ENCODE measurements around the gene ATP5F1B.
A peak's percentile ranks its signal among the peaks of the same experiment; 100 is the strongest.
"Not testable (repeated sequence)": the region's sequence is repeated elsewhere in the genome, so short reads cannot be mapped to it uniquely, and the experiment has no call there.

The ATP5F1B gene

DNA sequence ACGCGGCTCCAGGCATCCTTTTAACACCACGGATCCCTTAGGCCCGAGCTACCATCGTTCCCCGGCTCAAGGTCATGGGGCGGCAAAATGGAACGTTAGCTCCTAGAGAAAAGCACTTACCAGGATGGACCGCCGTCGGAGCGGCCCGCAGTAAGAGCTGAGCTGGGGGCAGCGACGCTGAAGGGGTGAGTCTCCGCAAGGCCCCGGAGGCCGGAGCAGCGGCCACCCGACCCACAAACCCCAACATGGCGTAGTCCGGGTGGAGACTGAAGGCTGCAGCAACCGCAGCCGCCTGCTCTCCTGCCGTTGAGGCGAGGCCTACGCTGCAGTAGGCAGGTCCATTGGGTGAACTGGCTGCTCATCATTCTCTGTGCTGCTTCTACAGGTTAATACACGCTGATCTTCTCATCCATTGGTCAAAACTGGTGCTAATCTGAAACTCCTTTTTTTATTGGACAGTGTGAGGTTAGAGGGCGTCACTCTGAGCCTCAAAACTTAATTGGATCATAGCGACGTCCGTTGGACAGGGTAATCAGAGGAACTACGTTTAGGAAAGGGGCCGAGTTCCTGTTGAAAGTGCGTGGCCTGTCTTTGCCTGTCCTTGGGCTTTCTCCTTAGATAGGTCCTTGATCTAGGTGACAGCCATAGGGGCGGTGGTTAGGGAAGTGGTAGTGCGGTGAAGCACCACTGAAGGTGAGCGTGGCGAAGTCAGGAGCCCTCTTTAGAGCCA is at the start of gene ATP5F1B:
Gene ATP5F1B, minus strand, starts transcription at position 268 of the 730 bp plus-strand sequence. Its CDS starts 21 bp downstream, at position 247.
- peak; percentile 82 to 84 for DNase-seq (ENCODE audit: low read depth in 2 of 2)

DNA sequence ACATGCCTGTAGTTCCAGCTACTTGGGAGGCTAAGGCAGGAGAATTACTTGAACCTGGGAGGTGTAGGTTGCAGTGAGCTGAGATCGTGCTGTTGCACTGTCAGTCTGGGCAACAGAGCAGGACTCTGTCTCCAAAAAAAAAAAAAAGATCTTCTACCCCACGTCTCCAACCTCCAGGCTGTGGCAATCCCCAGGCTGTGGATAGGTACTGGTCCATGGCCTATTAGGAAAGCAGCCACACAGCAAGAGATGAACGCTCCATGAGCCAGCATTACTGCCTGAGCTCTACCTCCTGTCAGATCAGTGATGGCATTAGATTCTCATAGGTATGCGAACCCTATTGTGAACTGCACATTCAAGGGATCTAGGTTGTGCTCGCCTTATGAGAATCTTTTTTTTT is 48.4 kb upstream of the ATP5F1B start:
- no peak for DNase-seq (ENCODE audit: low read depth in 2 of 2)

DNA sequence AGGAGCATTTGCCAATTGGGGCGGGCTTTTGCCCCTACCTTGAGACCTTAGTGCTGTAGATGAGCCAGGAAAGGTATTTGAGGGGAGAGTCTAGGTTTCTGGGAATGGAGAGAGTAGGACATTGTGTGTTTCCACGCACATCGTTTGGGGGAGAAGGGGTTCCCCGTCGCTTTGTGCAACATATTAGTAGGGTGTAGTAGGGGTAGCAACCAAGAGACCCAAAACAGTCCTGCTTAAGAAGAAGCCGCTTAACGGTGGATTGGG is 43.0 kb upstream of the ATP5F1B start:
- no peak for DNase-seq (ENCODE audit: low read depth in 2 of 2)

DNA sequence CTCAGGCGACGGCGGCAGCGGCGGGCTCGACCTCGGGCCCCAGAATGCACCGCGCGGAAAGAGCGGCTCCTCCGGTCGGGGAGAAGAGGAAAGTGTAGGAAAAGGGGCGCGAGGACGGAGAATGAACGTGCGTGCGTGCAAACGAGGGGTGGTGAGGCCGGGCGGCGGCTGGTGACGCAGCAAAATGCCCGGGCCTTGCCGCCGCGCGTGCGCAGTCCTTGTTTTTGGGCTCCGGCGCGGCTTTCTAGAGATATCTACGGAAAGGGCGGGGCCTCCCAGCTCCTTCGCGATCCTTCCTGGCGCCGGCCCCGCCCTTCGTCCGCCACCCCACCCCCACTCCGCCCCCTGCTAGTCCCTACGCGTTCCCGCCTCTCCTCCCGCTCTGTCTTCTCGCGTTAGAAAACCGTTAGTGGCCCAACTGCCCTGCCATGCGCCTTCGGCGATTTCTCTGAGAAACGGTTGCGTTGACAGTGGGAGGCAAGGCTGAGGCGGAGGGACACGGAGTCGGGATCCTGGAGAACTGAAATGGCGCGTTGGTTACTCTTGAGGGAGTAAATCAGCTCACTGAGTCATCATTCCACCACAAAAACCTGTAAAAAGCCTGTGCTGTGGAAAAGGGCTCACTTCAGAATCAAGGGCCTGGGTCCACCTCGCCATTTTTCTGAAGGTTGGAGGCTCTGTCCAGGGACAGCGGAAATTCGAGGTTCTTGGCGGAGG is 42.5 kb upstream of the ATP5F1B start, which contains the start of gene PTGES3:
Gene PTGES3, minus strand, starts transcription at position 156 of the 717 bp plus-strand sequence. CDS start 285 bp downstream, outside the sequence.
- DNase-seq (ENCODE audit: low read depth in 2 of 2): peak; percentile 98

DNA sequence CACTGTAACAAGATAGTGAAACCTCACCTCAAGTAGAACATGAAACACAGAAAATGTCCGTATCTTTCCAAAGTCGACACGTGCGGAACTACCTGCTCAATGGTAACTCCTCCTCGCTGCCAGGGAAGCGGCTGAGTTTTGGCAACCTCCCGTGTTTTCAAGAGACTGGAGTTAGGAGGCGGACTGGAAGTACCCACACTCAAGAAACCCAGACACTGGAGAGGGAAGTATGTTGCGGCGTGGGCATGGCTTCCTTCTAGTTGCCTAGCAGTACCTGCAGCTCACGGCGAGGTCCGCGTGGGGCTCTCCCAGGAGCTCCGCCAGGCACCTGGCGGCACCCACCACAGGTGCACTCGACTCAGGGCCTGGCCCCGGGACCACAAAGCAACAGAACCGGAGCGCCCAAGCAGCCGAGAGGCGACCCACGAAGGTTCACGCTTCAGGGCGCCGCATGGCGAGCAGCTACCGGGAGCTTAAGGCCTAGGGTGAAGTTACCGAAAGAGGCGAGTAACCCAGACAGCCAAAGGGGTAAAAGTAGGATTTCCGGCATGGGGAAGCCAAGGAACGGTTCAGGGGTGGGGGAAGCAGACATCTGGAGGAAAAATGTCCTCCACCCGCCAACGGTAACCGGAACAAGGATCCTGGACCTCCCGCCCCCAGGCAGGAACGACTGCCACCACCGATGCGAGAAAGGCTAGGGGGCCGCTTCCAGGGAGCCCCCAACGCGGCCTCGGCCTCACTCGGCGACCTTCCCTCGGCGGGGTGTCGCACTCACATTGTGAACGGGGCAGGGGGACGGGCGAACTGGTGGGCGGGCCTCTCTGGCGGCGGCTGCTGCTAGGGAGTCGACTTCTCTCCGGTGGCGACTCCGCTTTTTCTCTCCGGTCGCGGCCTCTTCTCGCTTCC is 41.7 kb upstream of the ATP5F1B start:
- peak; percentile 26 to 33 for DNase-seq (ENCODE audit: low read depth in 2 of 2)

DNA sequence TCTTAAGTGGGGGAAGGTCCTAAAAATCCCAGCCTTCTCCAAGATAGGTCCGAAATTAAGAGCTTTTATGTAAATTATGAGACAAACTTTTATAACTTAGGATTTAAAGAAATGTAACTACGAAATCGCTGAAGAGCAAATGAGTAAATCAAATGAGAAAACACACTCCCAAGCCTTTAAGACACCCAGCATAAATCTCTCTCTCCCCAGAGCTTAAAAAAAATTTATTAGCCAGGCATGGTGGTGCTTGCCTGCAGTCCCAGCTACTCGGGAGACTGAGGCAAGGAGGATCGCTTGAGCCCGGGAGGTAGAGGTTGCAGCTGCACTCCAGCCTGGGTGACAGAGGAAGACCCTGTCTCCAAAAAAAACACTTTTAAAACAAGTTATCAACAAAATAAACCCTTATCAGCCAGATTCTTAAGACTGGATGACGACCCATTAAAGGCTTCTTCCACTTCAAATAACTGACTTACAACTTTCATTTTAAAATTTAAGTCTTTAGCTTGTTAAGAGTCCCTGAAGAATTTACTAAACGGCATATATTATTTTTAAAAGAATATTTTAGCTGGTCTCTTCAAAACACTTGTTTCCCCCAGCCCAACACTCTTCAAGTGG is 39.1 kb upstream of the ATP5F1B start:
- no peak for DNase-seq (ENCODE audit: low read depth in 2 of 2)

DNA sequence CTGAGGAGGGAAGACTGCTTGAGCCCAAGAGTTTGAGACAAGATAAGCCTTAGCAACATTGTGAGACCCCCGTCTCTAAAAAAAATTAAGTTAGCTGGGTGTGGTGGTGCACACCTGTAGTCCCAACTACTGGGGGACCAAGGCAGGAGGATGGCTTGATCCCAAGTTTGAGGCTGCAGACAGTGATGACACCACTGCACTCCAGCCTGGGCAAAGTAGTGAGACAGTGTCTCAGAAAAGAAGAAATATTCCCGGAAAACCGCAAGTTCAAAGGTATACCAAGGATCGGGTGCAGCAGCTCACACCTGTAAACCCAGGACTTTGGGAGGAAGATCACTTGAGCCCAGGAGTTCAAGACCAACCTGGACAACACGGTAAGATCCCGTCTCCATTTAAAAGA is 36.5 kb upstream of the ATP5F1B start:
- no peak for DNase-seq (ENCODE audit: low read depth in 2 of 2)

DNA sequence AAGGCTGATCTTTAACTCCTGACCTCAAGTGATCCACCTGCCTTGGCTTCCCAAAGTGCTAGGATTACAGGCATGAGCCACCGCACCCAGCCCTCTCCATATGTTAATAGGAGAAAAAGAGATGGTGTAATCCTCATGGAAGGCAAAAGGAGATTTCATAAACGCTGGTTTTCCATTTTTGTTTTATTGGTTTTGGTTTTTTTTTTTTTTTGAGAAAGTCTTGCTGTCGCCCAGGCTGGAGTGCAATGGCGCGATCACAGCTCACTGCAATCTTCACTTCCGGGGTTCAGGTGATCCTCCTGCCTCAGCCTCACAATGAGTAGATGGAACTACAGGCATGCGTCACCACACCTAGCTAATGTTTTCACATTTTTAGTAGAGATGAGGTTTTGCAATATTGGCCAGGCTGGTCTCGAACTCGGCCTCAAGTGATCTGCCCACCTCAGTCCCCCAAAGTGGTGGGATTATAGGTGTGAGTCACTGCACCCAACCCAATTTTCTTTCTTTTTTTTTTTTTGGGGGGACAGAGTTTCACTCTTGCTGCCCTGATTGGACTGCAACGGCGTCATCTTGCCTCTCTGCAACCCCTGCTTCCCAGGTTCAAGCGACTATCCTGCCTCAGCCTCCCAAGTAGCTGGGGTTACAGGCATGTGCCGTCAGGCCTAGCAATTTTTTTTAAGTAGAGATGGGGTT is 34.2 kb upstream of the ATP5F1B start:
- no peak for DNase-seq (ENCODE audit: low read depth in 2 of 2)

DNA sequence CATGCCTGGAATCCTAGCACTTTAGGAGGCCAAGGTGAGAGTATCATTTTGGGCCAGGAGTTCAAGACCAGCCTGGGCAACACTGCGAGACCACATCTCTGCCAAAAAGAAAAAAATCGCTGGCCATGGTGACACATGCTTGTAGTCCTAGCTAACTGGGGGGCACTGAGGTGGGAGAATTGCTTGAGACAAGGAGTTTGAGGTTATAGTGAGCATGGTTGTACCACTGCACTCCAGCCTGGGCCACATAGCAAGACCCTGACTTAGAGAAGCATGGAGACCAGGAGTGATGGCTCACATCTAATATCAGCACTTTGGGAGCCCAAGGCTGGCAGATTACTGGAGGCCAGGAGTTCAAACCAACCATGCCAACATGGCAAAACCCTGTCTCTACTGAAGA is 33.1 kb upstream of the ATP5F1B start:
- no peak for DNase-seq (ENCODE audit: low read depth in 2 of 2)

DNA sequence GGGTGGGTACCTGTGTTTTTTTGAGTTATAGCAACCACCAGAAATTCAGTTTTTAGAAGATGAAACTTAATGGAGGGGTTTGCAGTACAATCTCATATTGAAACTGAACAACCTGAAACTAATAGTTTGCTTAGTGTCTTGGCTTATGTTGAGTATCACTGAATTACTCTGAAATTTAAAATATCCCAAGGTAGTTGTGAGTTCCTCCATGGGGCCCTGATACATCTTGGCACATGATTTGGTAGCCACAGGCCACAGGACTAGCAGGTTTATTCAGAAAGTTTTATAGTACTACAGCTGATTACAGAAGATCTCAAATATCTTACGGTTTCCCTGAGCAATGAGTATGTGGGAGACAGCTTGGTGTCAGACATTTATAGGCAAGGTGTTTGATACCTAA is 31.9 kb upstream of the ATP5F1B start:
- DNase-seq (ENCODE audit: low read depth in 2 of 2): no peak

DNA sequence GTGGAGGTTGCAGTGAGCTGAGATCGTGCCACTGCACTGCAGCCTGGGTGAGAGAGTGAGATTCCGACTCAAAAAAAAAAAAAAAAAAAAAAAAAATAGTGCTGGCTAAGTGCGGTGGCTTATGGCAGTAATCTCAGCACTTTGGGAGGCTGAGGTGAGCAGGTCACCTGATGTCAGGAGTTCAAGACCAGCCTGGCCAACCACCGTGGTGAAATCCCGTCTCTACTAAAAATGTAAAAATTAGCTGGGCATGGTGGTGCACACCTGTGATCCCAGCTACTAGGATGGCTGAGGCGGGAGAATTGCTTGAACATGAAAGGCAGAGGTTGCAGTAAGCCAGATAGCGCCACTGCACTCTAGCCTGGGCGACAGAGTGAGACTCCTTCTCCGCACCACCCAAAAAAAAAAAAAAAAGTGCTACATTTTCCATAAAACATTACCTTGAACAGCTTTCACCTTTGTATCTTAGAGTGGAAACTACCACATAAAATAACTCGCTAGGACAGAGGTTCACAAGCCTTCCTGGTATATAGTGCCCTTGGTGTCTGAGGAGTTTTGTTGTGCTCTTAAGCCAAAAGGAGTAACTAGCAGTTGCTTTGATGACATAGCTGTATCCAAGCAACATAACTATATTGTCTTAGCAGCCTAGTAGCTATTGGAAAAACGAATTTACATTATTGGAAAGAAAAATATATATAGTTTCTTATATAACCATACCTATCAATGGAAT is 31.2 kb upstream of the ATP5F1B start:
- no peak for DNase-seq (ENCODE audit: low read depth in 2 of 2)

DNA sequence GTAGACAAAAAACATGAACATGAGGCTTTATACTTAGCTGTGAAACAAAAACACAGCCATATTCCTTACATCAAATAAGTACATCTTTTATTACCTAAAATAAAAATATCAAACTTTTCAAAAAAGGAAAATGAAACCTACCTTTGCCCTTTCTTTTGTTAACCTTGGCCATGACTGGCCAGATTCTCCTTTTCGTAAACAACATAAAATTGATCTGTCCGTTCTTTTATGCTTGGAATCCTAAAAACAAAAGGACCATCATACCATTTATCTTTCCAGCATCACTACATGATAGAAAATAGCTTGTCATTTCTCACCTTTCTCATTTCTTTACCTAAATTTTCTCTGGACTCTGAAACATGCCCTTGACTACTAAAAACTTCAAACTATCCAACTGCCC is 25.8 kb upstream of the ATP5F1B start:
- DNase-seq (ENCODE audit: low read depth in 2 of 2): no peak

DNA sequence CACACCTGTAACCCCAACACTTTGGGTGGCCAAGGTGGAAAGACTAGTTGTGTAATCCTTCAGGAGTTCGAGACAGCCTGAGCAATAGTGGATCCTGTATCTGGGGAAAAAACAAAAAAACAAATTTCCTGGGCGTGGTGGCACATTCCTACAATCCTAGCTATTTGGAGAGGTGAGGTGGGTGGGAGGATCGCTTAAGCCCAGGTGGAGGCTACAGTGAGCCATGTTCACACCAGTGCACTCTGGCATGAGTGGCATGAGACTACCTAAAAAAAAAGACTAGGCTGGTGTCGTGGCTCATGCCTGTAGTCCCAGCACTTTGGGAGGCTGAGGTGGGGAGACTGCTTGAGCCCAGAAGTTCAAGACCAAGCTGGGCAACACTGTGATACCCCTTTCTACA is 25.1 kb upstream of the ATP5F1B start:
- no peak for DNase-seq (ENCODE audit: low read depth in 2 of 2)

DNA sequence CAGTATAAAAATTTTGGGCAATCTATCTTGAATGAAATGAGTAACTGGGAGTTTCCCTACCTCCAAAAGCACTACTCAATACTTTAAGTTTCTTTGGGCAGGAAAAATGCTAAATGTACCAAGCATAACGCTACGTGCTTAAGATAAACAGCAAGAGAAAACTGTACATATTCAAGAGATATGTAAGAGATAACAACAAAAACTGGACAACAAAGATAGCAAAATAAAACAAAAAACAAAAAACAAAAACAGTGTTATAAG is 22.3 kb upstream of the ATP5F1B start:
- no peak for DNase-seq (ENCODE audit: low read depth in 2 of 2)

DNA sequence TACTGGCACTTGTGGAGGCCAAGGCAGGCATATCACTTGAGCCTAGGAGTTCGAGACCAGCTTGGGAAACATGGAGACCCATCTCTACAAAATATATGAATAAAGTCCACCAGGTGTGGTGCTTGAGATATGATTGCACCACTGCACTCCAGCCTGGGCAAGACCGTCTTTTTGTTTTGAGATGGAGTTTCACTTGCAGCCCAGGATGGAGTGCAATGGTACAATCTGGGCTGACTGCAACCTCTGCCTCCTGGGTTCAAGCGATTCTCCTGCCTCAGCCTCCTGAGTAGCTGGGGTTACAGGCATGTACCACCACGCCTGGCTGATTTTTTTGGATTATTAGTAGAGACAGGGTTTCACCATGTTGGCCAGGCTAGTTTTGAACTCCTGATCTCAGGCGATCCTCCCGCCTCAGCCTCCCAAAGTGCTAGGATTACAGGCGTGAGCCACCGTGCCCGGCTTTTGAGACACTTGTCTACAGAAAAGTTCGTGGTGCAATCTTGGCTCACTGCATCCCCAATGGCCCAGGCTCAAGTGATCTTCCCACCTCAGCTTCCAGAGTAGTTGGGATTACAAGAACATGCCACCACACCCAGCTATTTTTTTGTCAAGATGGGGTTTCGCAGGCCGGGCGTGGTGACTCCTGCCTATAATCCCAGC is 16.3 kb upstream of the ATP5F1B start:
- DNase-seq (ENCODE audit: low read depth in 2 of 2): no peak

DNA sequence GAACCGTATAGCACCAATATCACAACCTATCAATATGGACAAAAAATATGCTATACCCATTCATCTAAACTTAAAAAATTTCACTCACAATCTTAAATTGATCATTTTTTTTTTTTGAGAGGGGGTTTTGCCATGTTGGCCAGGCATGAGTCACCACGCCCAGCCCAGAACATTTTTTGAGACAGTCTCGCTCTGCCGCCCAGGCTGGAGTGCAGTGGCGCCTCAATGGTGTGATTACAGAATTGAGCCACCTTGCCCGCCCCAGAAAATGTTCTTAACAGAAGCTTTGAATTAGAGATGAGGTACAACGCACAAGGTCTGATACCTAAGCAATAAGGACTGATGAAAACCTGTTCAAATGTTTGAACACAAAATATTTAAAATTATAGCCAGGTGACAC is 15.8 kb upstream of the ATP5F1B start:
- DNase-seq (ENCODE audit: low read depth in 2 of 2): no peak

DNA sequence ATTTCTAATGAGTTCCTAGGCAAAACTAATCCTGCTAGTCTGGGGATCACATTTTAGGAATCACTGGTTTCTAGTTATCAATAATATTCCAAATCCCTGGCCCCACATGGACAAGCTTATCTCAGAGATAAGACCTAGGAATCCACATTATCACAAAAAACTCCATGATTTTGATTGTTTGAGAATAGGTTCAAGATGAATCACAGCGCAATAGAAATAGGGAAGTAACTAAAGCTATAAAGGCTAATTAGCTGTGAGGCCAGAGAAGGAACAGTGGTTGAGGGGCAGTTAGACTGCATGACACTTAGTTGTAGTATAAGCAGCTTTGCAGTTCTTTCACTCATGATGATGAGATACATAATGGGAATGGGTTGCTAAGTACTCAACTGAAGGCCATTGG is 13.1 kb upstream of the ATP5F1B start:
- DNase-seq (ENCODE audit: low read depth in 2 of 2): no peak

DNA sequence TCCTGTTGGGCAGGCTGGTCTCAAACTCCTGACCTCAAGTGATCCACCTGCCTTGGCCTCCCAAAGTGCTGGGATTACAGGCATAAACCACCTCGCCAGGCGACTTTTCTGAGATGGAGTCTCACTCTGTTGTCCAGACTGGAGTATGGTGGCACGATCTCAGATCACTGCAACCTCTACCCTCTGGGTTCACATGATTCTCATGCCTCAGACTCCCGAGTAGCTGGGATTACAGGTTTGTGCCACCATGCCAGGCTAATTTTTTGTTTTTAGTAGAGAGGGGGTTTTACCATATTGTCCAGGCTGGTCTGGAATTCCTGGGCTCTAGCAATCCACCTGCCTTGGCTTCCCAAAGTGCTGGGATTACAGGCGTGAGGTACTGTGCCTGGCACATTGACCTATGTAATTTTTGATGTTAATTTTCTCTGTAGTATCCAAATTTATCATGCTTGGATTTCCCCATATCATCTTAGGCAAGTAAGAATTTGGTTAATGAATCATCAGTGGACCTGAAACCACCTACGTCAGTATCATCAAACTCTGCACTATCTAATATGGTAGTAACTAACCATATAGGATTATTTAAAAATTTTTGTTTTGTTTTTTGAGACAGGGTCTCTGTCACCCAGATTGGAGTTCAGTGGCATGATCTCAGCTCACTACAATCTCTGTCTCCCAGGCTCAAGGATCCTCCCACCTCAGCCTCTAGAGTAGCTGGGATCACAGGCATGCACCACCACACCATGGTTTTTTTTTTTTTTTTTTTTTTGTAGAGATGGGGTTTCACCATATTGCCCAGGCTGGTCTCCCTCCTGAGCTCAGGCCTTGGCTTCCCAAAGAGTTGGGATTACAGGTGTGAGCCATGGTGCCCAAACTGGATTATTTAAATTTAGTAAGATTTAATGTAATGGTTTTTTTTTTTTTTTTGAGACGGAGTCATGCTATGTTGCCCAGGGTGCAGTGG is 11.9 kb upstream of the ATP5F1B start:
- DNase-seq (ENCODE audit: low read depth in 2 of 2): no peak

DNA sequence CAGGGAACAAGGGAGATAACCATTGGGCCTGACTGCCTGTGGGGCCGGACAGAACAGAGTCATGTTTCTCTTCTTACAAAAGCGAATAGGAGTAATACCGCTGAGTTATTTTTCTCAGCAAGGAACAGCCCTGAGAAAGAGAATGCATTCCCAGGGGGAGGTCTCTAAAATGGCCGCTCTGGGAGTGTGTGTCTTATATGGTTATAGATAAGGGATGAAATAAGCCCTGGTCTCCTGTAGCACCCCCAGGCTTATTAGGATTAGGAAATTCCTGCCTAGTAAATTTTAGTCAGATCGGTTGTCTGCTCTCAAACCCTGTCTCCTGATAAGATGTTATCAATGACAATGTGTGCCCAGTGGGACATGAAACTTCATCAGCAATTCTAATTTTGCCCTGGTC is 8.0 kb upstream of the ATP5F1B start:
- DNase-seq (ENCODE audit: low read depth in 2 of 2): not testable (repeated sequence)

All from activated CD4-positive, alpha-beta T cell treated with anti-CD3 and anti-CD28 coated beads for 24 hours (primary cell).